GM19025 (cell line): Measurements from ENCODE around the gene PEX26.
"Not testable (repeated sequence)": the region's sequence is repeated elsewhere in the genome, so short reads cannot be mapped to it uniquely, and the experiment has no call there.

ENCODE experiments used
- ATAC-seq: cut with Tn5 transposase; IDR thresholded peaks from one replicate; pipeline ENCODE4 v1.9.1; 2021; ENCODE audit warnings: mild to moderate bottlenecking, low read depth, moderate library complexity; ENCODE audit not compliant: unreplicated experiment

The PEX26 gene

DNA sequence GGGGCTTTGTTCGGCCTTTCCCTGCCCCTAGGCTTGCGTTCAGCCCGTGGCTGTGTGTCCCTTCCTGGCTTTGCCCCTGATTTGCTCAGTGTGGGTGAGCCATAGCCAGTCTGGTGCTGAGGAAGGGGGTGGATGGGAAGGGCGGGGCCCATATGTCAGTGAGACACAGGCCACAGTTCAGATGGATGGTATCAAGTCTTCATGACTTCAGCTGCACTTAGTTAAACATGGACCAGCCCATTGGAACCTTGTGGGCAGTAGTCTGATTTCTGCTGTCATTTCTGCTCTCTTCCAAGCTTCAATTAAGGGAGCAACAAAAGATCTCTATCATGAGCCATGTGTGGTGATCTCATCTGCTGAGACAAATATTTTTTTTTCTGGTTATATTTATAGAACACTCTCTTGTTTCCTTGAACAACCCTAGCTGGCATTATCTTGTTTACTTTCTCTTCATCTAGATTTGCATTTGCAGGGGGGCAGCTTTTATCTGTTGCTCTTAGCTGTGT lies 21.6 kb upstream of the PEX26 start:
- ATAC-seq: no peak

- no peak for ATAC-seq
These were observed 20.8 kb upstream of the PEX26 start for GRCh38 chr22:18056807-18057474.

- ATAC-seq: no peak
These were observed 20.1 kb upstream of the PEX26 start for GRCh38 chr22:18057568-18058209.

- no peak for ATAC-seq
These were observed 19.3 kb upstream of the PEX26 start for GRCh38 chr22:18058371-18059093.

GRCh38 chr22:18059094-18059417 lies 18.7 kb upstream of the PEX26 start:
- no peak for ATAC-seq

- ATAC-seq: no peak
These were observed 18.3 kb upstream of the PEX26 start for GRCh38 chr22:18059473-18059872.

- ATAC-seq: no peak
These were observed 17.8 kb upstream of the PEX26 start for GRCh38 chr22:18059991-18060390.

DNA sequence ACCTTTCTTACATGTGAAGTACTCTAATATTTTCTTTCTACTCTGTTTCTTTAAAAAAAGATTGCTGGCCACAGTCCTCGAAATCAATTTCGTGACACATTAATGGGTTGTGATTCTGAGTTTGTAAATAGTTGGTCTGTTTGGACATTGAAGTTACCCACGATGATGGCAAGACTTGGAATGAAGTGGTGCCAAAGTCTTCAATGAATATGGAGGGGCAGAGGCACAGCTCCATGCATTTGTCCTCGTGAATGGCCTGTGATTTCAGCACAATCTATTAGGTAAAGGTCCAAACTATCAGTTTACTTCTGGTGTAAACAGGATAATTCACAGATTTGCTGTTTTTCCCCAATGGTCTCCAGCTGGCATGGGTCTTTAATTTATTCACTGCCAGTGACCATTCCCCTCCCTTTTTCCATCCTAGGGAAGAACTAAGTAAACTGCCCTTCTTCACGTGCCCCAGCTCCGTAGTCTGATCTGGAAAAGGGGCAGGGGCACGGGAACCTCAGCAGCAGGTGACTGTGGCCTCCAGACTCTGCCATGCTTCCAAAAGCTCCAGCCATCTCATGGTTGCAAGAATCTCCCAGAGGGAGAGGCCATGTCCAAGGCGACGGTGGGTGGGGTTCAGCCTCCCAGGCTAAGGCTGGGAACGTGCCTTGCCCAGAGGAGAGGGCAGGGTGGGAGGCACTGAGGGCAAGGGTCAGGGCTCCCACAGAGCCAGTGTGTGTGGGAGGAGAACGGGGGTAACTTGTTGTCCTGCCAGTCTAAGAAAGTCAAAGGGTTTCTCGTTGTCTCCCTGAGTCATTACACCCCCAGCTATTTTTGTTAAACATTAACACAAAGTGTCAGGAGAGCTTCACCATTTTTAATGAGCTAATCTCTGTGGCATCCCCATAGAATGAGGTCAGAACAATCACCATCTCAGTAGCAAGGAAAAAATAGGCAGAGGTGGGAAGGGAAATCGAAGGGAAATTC lies 16.9 kb upstream of the PEX26 start:
- ATAC-seq: no peak

DNA sequence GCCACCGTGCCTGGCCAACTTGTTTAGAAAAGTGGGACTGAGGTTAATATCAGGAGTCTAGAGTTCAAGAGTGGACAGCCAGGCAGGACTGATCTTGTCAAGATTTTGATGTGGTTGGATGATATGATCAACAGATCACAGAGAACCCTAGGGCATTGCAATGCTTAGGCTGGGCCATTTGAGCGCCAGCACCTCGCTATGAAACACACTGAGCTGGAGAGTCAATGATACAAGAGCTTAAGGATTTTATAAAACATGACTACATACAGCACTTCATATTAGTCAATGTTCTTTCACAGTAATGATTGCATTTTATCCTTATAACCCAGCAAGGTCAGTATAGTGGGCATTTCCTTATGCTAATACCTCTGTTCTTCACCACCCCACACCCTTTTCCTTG lies 15.4 kb upstream of the PEX26 start:
- ATAC-seq: no peak

GRCh38 chr22:18063306-18063705 lies 14.5 kb upstream of the PEX26 start:
- ATAC-seq: no peak

GRCh38 chr22:18063715-18064114 lies 14.1 kb upstream of the PEX26 start:
- not testable (repeated sequence) for ATAC-seq

DNA sequence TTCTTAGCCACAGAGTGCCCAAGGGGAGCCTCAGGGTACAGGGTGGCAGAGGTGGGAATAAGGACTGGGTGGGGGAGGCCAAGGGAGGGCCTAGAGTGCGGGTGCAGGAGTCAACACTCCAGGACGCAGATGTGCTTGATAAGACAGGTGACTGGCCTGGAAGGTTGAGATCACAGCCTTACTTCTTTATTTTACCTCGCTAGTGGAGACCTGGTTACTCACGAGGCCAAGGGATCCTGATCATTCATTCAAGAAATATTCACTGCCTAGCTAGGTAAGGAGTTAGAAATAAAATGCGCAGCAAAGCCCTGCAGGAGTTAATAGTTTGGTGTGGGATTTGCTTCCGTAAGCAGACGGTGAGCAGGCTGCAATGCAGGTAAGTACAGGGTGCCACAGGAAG lies 13.2 kb upstream of the PEX26 start:
- no peak for ATAC-seq

DNA sequence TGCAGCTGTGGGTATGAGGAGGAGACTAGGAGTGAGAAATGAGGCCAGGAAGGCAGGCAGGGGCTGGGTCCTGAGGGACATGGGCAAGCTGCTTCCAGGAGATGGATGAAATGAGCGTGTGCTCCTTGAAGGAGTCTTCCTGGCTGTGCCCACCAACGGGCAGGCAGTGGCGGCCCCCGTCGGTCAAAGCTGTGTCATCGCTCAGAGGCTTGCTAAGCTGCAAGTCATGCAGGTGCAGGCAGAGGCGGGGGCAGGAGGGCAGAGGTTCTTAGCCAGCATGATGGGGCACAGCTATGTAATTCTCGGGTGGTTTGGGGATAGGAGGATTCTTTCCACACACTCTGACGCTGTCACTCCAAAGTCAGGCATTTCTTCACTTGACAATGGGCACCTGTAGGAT lies 12.5 kb upstream of the PEX26 start:
- no peak for ATAC-seq

DNA sequence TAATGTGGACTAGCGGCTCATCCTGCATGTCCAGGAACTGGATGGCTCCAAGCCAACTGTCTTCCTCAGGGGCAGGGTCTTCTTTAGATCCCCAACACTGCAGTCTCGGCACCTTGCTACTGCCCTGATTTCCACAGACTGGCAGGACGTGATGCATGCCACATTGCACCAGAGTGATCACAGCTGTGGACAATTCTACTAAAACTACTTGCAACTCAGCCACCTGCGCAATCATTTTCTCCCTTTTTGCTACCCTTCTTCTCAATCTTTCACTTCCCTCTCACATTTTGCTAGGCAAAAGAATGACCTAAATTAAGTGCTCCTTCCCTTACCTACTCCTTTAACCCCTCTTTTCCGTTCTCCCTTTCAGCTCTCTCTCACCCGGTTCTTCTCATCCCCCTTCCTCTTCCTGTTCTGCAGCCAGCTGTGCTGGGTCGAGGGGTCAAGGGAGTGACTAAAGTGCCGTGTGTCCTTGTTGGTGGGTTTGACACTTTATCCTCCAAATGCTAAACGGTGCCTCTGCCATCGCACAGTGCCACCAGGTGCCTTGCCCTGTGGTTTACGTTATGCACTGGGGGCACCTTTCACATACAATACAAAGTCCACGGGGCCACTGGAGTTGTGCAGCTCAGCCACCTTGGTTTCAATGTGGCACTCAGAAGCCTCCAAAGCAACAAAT lies 11.5 kb upstream of the PEX26 start:
- ATAC-seq: no peak

- ATAC-seq: no peak
These were observed 10.7 kb upstream of the PEX26 start for GRCh38 chr22:18067121-18067520.

DNA sequence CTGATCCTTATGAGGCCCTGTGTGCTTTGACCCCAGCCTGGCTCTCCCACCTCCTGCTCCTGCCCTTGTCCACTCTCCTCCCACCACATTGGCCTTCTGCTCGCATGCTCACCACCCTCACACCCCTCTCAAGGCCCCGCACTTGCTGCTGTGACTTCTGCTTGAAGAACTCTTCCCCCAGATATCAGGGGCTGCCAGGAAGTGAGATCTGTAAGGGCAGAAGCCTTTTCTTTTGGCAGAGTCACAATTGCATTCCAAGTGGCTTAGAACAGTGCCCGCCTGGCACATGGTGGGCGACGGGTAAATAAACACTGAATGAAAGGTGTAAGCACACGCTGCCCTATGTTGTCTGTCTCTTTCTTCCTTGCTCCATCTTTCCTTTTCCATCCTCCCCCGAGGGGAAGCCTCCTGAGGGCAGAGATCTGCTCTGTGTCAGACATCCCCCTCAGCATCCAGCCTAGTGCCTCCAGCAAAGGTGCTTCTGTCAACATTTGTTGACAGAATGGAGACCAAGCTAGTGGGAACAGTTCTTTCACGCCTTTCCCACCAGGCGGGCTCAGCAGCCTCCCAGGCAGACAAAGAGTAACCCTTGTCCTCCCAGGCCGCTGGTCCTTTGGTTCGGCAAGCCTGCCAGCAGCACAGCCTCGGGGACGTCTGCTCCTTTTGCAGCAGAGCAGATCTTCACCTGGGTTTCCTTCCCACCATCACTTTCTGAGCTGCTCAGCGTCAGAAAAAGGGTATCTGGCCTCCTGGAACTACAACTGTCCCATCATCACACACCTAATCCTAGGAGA lies 10.0 kb upstream of the PEX26 start:
- ATAC-seq: no peak

- ATAC-seq: no peak
These were observed 9.3 kb upstream of the PEX26 start for GRCh38 chr22:18068381-18068988.

DNA sequence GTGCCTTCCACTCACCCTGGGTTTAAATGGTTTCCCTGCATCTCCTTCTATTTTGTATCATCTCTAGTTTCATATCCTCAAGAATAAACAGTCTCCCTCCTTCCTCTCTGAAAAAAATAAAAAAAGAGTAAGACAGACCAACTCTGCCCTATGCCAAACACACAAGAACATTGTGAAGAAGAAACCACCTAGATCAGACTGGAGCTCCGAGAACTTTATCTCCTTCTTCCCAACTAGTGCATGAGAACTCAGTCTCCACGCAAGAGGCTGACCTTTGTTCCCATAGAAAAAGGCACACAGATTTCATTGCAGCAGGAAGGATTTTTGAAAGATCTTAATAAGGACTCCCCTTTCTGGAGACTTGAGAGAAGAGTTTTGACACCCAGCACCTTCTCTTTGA lies 8.7 kb upstream of the PEX26 start:
- no peak for ATAC-seq

DNA sequence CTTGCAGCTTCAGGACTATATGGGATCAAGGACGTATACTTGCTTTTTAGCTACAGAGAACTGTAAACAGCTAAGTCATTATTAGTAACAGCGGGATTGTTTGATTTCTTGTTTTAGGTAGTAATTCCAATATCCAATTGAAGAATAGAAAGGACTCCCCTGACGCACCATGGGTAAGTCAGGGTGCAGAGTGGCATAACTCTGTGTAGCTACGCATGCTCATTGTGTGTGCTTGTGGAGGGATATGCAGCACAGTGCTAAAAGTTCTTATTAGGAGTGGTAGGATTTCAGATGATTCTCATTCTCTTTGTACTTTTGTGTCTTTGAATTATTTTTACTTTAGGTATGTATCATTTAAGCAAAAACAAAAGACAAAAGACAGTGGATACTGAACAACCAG lies 7.7 kb upstream of the PEX26 start:
- ATAC-seq: no peak
